ENCODE measurements around the gene BSN. TPM values are rescaled to one million over a fixed set of nuclear protein-coding genes. Genes with fewer than 3 reads are reported as not detected.
"Not testable (repeated sequence)": the region's sequence is repeated elsewhere in the genome, so short reads cannot be mapped to it uniquely, and the experiment has no call there.

Gene BSN
- total RNA-seq, 1 donor from 2014 or later: 0.09 TPM

DNA sequence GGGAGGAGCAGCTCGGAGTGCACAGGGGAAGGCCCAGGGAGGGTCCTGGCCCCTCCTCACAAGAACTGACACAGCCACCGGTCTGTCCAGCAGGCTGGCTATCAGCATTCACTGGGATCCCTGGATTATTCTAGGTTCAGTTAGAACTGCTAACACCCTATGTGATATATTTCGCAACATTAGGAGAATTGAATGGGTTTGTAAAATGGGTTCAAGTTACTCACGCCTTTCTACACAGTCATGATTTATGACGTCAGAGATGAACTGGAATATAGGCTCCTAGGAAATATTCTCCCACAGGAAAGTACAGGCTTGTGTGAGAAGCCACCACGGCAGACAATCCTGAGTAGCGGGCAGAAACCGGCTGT is 969 bp upstream of the BSN start:
- Mint-ChIP-seq H3K36me3 (ENCODE audit: low read depth) (no peaks in the 10 kb centered on the region), H3K4me3 (peak overlapping the region; percentile 90), H3K4me1 (peaks cover 19% of the 10 kb centered on the region), H3K27me3 (peaks cover 55% of the 10 kb centered on the region), H3K9me3 (no peaks in the 10 kb centered on the region), H3K27ac (no peak overlapping the region)
- no peak for DNase-seq
- intact Hi-C loops (cut with micrococcal nuclease): no loop called here

DNA sequence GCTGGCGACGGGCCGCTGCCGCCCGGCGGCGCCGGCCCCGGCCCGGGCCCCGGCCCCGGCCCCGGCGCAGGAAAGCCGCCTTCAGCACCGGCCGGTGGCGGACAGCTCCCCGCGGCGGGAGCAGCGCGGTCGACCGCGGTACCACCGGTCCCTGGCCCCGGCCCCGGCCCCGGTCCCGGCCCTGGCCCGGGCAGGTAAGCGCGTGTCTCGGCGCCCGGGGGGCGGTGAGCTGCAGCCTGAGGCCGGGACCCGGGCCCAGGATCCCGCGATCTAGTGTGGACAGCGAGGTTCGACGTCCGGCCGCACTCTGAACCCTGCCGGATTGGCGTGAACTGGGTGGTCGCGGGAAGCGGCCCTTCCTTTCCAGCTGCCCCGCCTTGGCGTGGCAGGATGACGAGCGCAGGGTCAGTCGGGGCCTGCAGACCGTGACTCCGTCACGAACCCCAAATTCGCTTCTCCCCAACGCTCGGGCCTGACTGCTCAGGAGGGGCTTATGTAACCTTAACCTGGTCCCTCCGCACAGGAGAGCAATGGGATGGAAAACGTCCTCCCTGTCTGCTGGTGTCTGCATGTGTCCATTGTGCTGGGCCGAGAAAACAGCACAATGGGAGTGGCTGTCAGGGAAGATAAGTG is 472 bp downstream of the BSN start:
- Mint-ChIP-seq H3K9me3 (no peaks in the 10 kb centered on the region), H3K4me3 (peak overlapping the region; percentile 42), H3K27ac (no peak overlapping the region), H3K27me3 (peaks cover 60% of the 10 kb centered on the region), H3K36me3 (ENCODE audit: low read depth) (no peaks in the 10 kb centered on the region), H3K4me1 (peaks cover 19% of the 10 kb centered on the region)
- DNase-seq: peak; percentile 92
- intact Hi-C loops (cut with micrococcal nuclease): loop anchor here (1.0 kb wide), 1 partner anchor 14 kb away; no protein-coding TSS in a partner anchor

DNA sequence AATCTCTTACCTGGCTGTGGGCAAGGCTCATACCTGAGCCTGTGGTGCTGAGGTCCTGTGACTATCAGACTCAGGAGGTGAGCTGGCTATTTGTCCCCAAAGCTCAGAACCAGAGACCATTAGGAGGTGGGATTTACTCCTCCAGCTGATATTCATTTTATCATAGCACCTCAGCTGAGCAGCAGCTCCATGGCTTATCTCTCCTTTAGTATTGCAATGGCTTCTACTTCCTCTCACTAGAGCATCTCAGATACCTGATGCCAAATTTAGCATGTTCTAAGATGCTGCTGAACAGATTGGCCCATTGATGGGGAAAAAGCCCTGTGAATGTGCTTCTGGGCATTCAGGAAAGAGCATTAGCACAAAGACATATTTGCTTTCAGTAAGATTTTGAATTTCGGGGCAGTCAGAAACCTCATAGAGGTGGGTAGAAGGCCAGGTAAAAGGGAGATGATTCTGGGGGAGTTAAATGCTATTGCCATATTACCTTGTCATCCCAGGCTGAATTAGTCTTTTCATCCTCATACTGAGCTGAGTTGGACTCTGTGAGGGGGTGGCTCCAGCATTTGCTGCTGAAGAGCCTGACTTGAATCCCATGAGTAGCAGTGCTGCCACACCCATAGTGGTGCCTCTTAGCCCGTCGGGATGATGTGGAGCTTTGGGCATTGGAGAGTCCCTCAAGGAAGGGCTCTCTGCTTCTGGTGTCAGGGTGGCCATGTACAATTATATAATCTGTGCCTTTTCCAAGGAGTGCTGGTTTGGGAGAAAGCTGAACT is 2.4 kb downstream of the BSN start:
- no peak overlapping the region for H3K27ac Mint-ChIP-seq
- no peaks in the 10 kb centered on the region for H3K9me3 Mint-ChIP-seq
- intact Hi-C loops (cut with micrococcal nuclease): no loop called here
- H3K27me3 Mint-ChIP-seq: peaks cover 62% of the 10 kb centered on the region
- no peak overlapping the region for H3K4me3 Mint-ChIP-seq
- H3K4me1 Mint-ChIP-seq: peaks cover 16% of the 10 kb centered on the region
- no peak for DNase-seq
- no peaks in the 10 kb centered on the region for H3K36me3 Mint-ChIP-seq (ENCODE audit: low read depth)

DNA sequence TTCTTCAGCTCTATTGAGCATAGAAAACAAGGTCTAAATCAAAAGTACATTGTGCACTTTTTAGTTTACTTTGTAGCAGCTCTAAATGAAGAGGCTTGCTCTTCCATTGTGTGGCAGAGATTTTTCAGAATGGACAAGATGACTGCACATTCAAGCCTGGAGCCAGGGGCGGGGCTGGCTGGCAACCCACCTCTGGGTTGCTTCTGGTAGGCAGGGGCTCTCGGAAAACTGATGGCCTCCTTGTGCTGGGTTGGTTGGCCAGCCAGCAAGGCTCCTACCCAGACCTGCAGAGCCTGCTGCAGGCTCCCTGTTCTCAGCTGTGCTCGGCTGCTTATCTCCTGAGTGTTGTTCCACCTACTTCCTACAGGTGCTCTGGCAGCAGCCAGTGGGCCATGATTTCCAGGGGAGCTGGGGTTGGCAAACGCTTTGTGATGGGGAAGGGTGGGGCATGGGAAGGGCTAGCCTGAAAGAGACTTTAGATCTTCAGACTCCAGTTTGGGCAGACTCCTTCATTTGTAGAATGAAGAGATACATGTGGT is 8.8 kb downstream of the BSN start:
- no peaks in the 10 kb centered on the region for H3K4me1 Mint-ChIP-seq
- no peak overlapping the region for H3K27ac Mint-ChIP-seq
- DNase-seq: no peak
- intact Hi-C loops (cut with micrococcal nuclease): no loop called here
- peaks cover 31% of the 10 kb centered on the region for H3K27me3 Mint-ChIP-seq
- H3K4me3 Mint-ChIP-seq: no peak overlapping the region
- H3K36me3 Mint-ChIP-seq (ENCODE audit: low read depth): no peaks in the 10 kb centered on the region
- H3K9me3 Mint-ChIP-seq: no peaks in the 10 kb centered on the region

- H3K36me3 Mint-ChIP-seq (ENCODE audit: low read depth): no peaks in the 10 kb centered on the region
- intact Hi-C loops (cut with micrococcal nuclease): no loop called here
- no peak for DNase-seq
- peaks cover 25% of the 10 kb centered on the region for H3K27me3 Mint-ChIP-seq
- no peak overlapping the region for H3K4me3 Mint-ChIP-seq
- H3K9me3 Mint-ChIP-seq: no peaks in the 10 kb centered on the region
- H3K4me1 Mint-ChIP-seq: no peaks in the 10 kb centered on the region
- no peak overlapping the region for H3K27ac Mint-ChIP-seq
Observed at GRCh38 chr3:49563766-49564165, 9.5 kb downstream of the BSN start.

- no peaks in the 10 kb centered on the region for H3K4me1 Mint-ChIP-seq
- no peak for DNase-seq
- intact Hi-C loops (cut with micrococcal nuclease): no loop called here
- no peak overlapping the region for H3K27ac Mint-ChIP-seq
- H3K36me3 Mint-ChIP-seq (ENCODE audit: low read depth): no peaks in the 10 kb centered on the region
- H3K27me3 Mint-ChIP-seq: peaks cover 16% of the 10 kb centered on the region
- H3K4me3 Mint-ChIP-seq: no peak overlapping the region
- no peaks in the 10 kb centered on the region for H3K9me3 Mint-ChIP-seq
Observed at GRCh38 chr3:49566312-49566711, 12.0 kb downstream of the BSN start.

DNA sequence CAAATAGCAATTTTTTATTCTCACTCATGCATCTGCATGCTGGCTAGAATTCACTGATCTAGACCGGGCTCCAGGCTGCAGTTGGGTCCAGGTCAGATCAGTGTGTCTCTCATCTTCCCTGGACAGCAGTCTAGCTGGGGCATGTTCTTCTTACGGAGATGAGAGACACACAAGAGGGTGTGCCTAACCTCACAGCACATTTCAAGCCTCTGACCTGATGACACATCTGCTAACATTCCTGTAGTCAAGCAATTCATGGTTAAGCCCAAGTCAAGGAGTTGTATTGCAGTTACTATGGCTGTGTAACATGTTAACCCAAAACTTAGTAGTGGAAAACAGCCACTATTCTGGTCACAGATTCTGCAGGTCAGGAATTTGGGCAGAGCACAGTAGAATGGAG is 13.1 kb downstream of the BSN start:
- Mint-ChIP-seq H3K4me1 (no peaks in the 10 kb centered on the region), H3K4me3 (no peak overlapping the region), H3K27me3 (peaks cover 12% of the 10 kb centered on the region), H3K27ac (no peak overlapping the region), H3K9me3 (no peaks in the 10 kb centered on the region), H3K36me3 (ENCODE audit: low read depth) (no peaks in the 10 kb centered on the region)
- intact Hi-C loops (cut with micrococcal nuclease): no loop called here
- DNase-seq: no peak

GRCh38 chr3:49568965-49569364 is 14.7 kb downstream of the BSN start:
- H3K36me3 Mint-ChIP-seq (ENCODE audit: low read depth): no peaks in the 10 kb centered on the region
- intact Hi-C loops (cut with micrococcal nuclease): no loop called here
- no peak overlapping the region for H3K4me3 Mint-ChIP-seq
- no peak overlapping the region for H3K27ac Mint-ChIP-seq
- H3K4me1 Mint-ChIP-seq: no peaks in the 10 kb centered on the region
- H3K9me3 Mint-ChIP-seq: no peaks in the 10 kb centered on the region
- DNase-seq: no peak
- H3K27me3 Mint-ChIP-seq: peaks cover 9% of the 10 kb centered on the region

DNA sequence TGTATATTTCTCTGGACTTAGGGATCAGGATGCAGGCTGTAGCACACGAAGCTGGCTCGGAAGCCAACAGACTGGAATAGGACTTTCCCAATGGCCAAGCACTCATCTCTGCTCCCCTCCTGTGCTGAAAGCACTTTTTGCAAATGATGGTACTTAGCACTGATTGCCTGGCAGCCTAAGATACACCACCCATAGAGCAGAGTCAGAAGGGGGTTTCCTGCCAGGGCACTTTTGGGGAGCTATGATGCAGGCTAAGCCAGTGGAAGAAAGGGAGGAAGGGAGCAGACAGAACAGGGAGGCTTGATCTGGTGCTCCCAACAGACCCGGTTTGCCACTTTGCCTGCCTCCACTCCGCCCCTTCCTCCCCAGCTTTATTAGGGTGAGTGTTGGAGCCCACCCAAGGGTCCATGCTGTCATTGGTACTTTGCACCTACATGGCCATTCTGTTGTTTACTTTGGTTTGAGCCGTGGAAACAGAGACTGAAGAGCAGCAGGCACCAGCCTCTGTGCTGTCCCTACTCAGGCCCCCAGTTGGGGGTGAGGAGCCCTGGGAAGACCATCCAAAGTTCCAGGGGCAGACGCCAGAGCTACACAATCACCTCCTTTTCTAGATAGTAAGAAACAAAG is 15.9 kb downstream of the BSN start:
- no peaks in the 10 kb centered on the region for H3K4me1 Mint-ChIP-seq
- no peak overlapping the region for H3K27ac Mint-ChIP-seq
- H3K36me3 Mint-ChIP-seq (ENCODE audit: low read depth): no peaks in the 10 kb centered on the region
- DNase-seq: no peak
- intact Hi-C loops (cut with micrococcal nuclease): no loop called here
- no peaks in the 10 kb centered on the region for H3K9me3 Mint-ChIP-seq
- peaks cover 9% of the 10 kb centered on the region for H3K27me3 Mint-ChIP-seq
- H3K4me3 Mint-ChIP-seq: no peak overlapping the region

DNA sequence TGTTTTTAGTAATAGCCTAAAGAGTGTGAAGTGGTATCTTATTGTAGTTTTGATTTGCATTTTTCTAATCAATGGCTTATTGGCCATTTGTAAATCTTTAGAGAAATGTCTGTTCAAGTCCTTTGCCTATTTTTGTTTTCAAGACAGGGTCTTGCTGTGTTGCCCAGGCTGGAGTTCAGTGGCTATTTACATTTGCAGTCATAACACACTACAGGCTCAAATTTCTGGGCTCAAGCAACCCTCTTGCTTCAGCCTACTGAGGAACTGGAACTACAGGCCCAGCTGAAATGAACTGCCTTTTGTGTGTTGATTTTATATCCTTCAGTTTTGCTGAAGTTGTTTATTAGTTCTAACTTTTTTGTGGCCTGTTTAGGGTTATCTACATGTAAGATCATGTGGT is 27.9 kb downstream of the BSN start:
- Mint-ChIP-seq H3K27ac (no peak overlapping the region), H3K27me3 (peaks cover 9% of the 10 kb centered on the region), H3K36me3 (ENCODE audit: low read depth) (no peaks in the 10 kb centered on the region), H3K4me3 (no peak overlapping the region), H3K4me1 (no peaks in the 10 kb centered on the region), H3K9me3 (no peaks in the 10 kb centered on the region)
- no peak for DNase-seq
- intact Hi-C loops (cut with micrococcal nuclease): no loop called here

- peaks cover 11% of the 10 kb centered on the region for H3K27me3 Mint-ChIP-seq
- H3K4me1 Mint-ChIP-seq; H3K27ac Mint-ChIP-seq; intact Hi-C loops (cut with micrococcal nuclease); H3K9me3 Mint-ChIP-seq; DNase-seq; H3K4me3 Mint-ChIP-seq; H3K36me3 Mint-ChIP-seq (ENCODE audit: low read depth): not testable (repeated sequence)
Observed at GRCh38 chr3:49585261-49585755, 31.0 kb downstream of the BSN start.

DNA sequence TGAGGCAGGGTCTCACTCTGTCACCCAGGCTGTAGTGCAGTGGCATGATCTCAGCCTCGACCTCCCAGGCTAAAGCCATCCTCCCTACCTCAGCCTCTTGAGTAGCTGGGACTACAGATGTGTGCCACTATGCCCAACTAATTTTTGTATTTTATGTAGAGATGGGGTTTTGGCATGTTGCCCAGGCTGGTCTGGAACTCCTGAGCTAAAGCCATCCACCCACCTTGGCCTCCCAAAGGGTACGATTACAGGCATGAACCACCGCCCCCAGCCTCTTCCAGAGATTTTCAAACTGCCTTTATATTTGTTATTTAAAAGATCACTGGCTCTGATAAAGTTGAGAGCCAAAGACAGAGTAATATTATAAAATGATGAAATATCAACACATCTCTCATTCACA is 37.3 kb downstream of the BSN start:
- no peak overlapping the region for H3K4me3 Mint-ChIP-seq
- intact Hi-C loops (cut with micrococcal nuclease): no loop called here
- DNase-seq: no peak
- H3K4me1 Mint-ChIP-seq: peaks cover 2% of the 10 kb centered on the region
- H3K36me3 Mint-ChIP-seq (ENCODE audit: low read depth): no peaks in the 10 kb centered on the region
- no peak overlapping the region for H3K27ac Mint-ChIP-seq
- H3K27me3 Mint-ChIP-seq: peaks cover 16% of the 10 kb centered on the region
- no peaks in the 10 kb centered on the region for H3K9me3 Mint-ChIP-seq

GRCh38 chr3:49593041-49593440 is 38.8 kb downstream of the BSN start:
- Mint-ChIP-seq H3K9me3 (no peaks in the 10 kb centered on the region), H3K27ac (no peak overlapping the region), H3K4me3 (no peak overlapping the region), H3K4me1 (no peaks in the 10 kb centered on the region), H3K36me3 (ENCODE audit: low read depth) (no peaks in the 10 kb centered on the region), H3K27me3 (peaks cover 12% of the 10 kb centered on the region)
- intact Hi-C loops (cut with micrococcal nuclease): no loop called here
- no peak for DNase-seq

- no peaks in the 10 kb centered on the region for H3K9me3 Mint-ChIP-seq
- no peak for DNase-seq
- H3K27me3 Mint-ChIP-seq: no peaks in the 10 kb centered on the region
- H3K27ac Mint-ChIP-seq: no peak overlapping the region
- intact Hi-C loops (cut with micrococcal nuclease): no loop called here
- H3K4me3 Mint-ChIP-seq: no peak overlapping the region
- H3K36me3 Mint-ChIP-seq (ENCODE audit: low read depth): no peaks in the 10 kb centered on the region
- peaks cover 19% of the 10 kb centered on the region for H3K4me1 Mint-ChIP-seq
Observed at GRCh38 chr3:49600781-49601180, 46.5 kb downstream of the BSN start.
